ENCODE results near the gene SAMHD1. TPM values are rescaled to one million over a fixed set of nuclear protein-coding genes. Genes with fewer than 3 reads are reported as not detected.

SAMHD1 gene
- total RNA-seq, 4 donors from 2014 or later = 348 to 854 (median 449) TPM

DNA sequence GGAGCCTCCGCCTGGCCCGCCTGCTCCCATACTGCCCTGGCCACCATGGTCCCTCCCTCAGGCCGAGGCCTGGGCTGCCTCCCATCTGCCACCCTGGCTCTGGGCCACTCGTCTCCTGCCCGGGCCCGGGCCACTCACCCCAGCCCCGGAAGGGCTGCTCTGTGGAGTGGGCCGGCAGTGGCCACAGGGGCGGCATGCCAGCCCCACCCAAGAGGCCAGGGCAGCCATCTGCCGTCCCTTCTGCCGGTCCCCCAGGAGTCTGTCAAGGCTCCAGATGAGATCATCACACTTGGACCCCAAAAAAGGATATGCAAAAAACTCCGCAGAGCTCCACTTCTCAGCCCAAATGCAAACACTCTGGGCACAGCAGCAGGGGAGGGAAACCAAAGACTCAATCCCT, 99.3 kb downstream of the SAMHD1 start:
- H3K9me3 ChIP-seq = no peaks in the 10 kb centered on the region
- WGBS, 2 donors (ENCODE audit: low coverage in 1 of 2) = no CpG with 5 or more reads among the region's 12 CpGs
- H3K4me1 ChIP-seq = peaks cover 23 to 91% (median 58%) of the 10 kb centered on the region in 3 donors
- no peaks in the 10 kb centered on the region for H3K36me3 ChIP-seq
- TF ChIP-seq POLR2A (IDR thresholded peaks at IDR 0.05) (peak in 1 of 2 donors; percentile 11), POLR2AphosphoS5 (IDR thresholded peaks at IDR 0.05) (no peak)
- no peaks in the 10 kb centered on the region for H3K27me3 ChIP-seq
- ATAC-seq = no peak
- H3K27ac ChIP-seq = peak overlapping the region; percentile 68 to 96 (median 90)
- peak overlapping the region in 1 of 2 donors; percentile 31 for H3K4me3 ChIP-seq

DNA sequence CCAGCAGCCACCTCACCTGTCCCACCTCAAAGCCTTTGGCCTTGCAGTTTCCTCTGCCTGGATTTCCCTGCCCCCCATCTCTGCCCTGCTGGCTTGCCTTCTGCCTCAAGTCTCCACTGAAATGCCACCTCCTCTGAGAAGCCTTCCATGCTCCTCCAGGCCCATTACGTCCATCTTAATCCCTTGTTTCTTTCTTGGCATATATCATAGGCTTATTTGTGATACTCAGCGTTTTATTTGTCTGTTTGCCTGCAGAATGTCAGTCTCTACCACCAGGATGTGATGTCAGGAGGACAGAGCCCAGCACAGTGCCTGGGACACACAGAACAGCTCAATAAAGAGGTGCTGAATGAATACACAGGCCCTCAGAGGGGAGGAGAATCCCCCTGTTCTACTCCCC, 100.0 kb downstream of the SAMHD1 start:
- TF ChIP-seq, protein P1, sequence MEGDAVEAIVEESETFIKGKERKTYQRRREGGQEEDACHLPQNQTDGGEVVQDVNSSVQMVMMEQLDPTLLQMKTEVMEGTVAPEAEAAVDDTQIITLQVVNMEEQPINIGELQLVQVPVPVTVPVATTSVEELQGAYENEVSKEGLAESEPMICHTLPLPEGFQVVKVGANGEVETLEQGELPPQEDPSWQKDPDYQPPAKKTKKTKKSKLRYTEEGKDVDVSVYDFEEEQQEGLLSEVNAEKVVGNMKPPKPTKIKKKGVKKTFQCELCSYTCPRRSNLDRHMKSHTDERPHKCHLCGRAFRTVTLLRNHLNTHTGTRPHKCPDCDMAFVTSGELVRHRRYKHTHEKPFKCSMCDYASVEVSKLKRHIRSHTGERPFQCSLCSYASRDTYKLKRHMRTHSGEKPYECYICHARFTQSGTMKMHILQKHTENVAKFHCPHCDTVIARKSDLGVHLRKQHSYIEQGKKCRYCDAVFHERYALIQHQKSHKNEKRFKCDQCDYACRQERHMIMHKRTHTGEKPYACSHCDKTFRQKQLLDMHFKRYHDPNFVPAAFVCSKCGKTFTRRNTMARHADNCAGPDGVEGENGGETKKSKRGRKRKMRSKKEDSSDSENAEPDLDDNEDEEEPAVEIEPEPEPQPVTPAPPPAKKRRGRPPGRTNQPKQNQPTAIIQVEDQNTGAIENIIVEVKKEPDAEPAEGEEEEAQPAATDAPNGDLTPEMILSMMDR (IDR thresholded peaks at IDR 0.05) = no peak
- no peak for TF ChIP-seq EP300 (IDR thresholded peaks at IDR 0.05)
- no peak for TF ChIP-seq POLR2A (IDR thresholded peaks at IDR 0.05)
- no peak for TF ChIP-seq POLR2AphosphoS5 (IDR thresholded peaks at IDR 0.05)
- Histone ChIP-seq H3K9me3 (no peaks in the 10 kb centered on the region), H3K4me1 (peaks cover 23 to 91% (median 56%) of the 10 kb centered on the region in 3 donors), H3K4me3 (peak overlapping the region in 1 of 2 donors; percentile 31), H3K27me3 (no peaks in the 10 kb centered on the region), H3K36me3 (no peaks in the 10 kb centered on the region), H3K27ac (peak overlapping the region; percentile 68 to 96 (median 90))
- no peak for ATAC-seq
- WGBS, 2 donors (ENCODE audit: low coverage in 1 of 2) = 37 to 62% methylated on average over 2 of the region's 2 CpGs

DNA sequence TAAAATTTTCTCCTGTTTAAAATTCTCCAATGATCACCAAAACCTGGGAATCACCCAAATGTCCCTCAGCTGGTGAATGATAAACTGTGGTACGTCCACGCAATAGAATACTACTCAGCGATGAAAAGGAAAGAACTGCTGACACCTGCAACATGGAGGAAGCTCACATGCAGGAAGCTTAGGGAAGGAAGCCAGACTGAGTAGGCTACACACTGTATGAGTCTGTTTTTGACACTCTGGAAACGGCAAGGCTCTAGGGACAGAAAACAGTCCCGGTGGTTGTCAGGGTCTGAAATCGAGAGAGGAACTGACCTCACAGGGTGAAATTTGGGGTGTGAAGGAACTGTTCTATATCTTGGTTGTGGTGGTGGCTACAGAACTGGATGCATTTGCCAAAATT, 100.7 kb downstream of the SAMHD1 start:
- Histone ChIP-seq H3K27me3 (no peaks in the 10 kb centered on the region), H3K27ac (peak overlapping the region in 3 of 4 donors; percentile 58 to 96 (median 91)), H3K9me3 (no peaks in the 10 kb centered on the region), H3K4me3 (no peak overlapping the region), H3K36me3 (no peaks in the 10 kb centered on the region), H3K4me1 (peaks cover 17 to 91% (median 52%) of the 10 kb centered on the region in 3 donors)
- TF ChIP-seq POLR2AphosphoS5 (IDR thresholded peaks at IDR 0.05) (no peak), POLR2A (IDR thresholded peaks at IDR 0.05) (no peak), EP300 (IDR thresholded peaks at IDR 0.05) (no peak)
- TF ChIP-seq, protein P1 (IDR thresholded peaks at IDR 0.05) = no peak
- 66 to 80% methylated on average over 4 to 5 of the region's 6 CpGs for WGBS, 2 donors (ENCODE audit: low coverage in 1 of 2)
- no peak for ATAC-seq

DNA sequence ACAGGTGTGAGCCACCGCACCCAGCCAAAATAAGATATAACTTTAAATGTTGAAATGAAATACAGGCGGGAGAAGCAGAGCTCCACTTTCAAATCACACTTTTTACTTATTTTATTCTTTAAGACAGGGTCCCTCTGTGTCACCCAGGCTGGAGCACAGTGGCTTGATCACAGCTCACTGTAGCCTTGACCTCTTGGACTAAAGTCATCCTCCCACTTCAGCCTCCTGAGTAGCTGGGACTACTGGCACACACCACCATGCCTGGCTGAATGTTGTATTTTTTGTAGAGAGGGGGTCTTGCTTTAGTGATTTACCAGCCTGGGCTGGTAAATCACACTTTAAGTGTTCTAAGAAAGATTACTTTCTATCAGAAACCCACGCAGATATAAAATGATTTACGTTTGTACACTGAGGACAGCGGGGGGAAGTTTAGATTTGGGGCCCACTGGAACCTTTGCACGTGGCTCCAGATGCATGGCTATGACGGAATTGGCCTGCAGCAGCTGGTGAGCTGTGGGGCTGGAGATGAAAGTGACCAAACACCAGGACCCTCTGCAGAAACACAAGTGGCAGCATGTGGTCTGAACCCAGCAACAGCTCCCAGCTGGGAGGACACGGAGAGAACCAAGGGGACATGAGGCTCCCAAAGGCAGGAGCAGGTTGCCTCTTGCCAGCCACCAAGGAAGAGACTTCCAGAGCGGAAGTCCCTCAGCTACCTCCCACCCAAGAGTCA, 102.0 kb downstream of the SAMHD1 start:
- no peak for ATAC-seq
- no peak overlapping the region for H3K4me3 ChIP-seq
- 55 to 65% methylated on average over 6 to 7 of the region's 9 CpGs for WGBS, 2 donors (ENCODE audit: low coverage in 1 of 2)
- H3K9me3 ChIP-seq = no peaks in the 10 kb centered on the region
- no peaks in the 10 kb centered on the region for H3K27me3 ChIP-seq
- peak overlapping the region; percentile 37 to 96 (median 91) for H3K27ac ChIP-seq
- TF ChIP-seq EP300 (IDR thresholded peaks at IDR 0.05) (no peak), POLR2A (IDR thresholded peaks at IDR 0.05) (no peak), POLR2AphosphoS5 (IDR thresholded peaks at IDR 0.05) (no peak)
- TF ChIP-seq, protein P1 (IDR thresholded peaks at IDR 0.05) = no peak
- peaks cover 10 to 91% (median 46%) of the 10 kb centered on the region in 3 donors for H3K4me1 ChIP-seq
- no peaks in the 10 kb centered on the region for H3K36me3 ChIP-seq

DNA sequence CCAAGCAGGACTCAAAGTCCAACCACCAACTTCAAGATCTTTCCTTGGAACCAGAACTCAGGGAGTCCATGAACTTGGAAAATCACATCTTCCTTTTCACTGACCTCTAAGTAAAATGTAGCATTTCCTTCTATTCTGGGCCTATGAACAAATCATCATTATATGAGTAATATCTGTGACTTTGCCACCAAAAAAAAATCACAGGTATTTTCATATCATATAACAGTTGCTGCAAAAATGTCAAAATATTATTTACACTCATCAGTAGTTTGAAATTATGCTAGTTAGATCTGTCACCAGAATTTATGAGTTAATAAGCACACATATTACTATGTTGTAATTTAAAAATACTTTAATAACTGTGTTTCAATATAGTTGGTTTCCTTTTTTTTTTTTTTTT, 102.8 kb downstream of the SAMHD1 start:
- no peaks in the 10 kb centered on the region for H3K9me3 ChIP-seq
- H3K4me1 ChIP-seq = peaks cover 10 to 91% (median 39%) of the 10 kb centered on the region in 3 donors
- no peak overlapping the region for H3K4me3 ChIP-seq
- TF ChIP-seq EP300 (IDR thresholded peaks at IDR 0.05) = no peak
- TF ChIP-seq, protein P1 (IDR thresholded peaks at IDR 0.05) = no peak
- TF ChIP-seq POLR2A (IDR thresholded peaks at IDR 0.05) = no peak
- no peak for TF ChIP-seq POLR2AphosphoS5 (IDR thresholded peaks at IDR 0.05)
- no peak for ATAC-seq
- peak overlapping the region; percentile 91 to 97 (median 94) for H3K27ac ChIP-seq
- no peaks in the 10 kb centered on the region for H3K36me3 ChIP-seq
- no peaks in the 10 kb centered on the region for H3K27me3 ChIP-seq
